Activated CD4-positive, alpha-beta T cell treated with anti-CD3 and anti-CD28 coated beads, Interleukin-2, Interleukin-4, amounts not matched to agents 100 ng/mL and 50 ng/mL, durations not matched to agents 16 hours and 8 hours (primary cell): Measurements from ENCODE around the gene ASAP3.
"Not testable (repeated sequence)": the region's sequence is repeated elsewhere in the genome, so short reads cannot be mapped to it uniquely, and the experiment has no call there.

Experiments used
- DNase-seq: peaks from one replicate; pipeline ENCODE4 v3.0.0-alpha.2; 2020; ENCODE audit warnings: low spot score

Gene ASAP3

DNA sequence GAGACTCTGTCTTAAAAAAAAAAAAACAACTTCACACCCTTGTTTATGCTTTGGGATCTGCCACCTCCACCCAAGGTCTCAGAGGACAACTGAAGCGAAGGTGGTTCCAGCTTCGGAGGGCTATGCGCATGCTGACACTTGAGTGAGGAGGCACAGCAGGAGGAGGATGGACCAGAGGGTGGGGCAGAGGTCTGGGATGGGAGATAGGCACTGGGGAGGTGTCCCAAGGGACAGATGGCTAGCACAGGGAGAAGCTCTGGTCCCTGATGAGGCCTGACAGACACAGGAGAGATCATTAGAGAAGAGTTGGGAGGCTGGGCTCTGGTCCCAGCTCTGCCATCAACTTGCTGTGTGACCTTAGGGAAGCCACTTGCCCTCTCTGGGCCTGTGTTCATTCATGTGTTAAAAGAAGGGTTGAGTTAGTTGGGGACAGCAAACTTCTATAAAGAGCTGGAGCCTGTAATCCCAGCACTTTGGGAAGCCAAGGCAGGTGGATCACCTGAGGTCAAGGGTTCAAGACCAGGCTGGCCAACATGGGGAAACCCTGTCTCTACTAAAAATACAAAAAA lies 30.2 kb upstream of the ASAP3 start:
- no peak for DNase-seq

DNA sequence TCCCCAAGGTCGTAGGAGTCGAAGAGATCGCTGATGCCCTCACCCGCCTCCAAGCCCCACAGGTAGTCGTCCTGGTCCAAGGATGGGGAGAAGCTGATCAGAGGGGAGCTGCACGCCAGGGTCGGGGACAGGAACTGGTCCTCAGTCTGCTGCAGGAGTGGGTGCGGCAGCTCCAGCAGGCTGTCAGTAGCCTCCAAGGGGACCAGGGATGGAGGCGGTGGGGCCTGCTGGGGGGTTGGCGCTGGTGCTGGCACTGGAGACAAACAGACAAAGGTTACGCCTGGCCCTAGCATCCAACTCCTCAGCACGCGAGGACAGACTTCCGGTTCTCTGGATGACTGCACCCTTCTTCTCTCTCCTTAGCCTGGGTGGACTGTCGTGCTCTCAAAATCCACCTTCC lies 25.9 kb upstream of the ASAP3 start:
- DNase-seq: no peak

DNA sequence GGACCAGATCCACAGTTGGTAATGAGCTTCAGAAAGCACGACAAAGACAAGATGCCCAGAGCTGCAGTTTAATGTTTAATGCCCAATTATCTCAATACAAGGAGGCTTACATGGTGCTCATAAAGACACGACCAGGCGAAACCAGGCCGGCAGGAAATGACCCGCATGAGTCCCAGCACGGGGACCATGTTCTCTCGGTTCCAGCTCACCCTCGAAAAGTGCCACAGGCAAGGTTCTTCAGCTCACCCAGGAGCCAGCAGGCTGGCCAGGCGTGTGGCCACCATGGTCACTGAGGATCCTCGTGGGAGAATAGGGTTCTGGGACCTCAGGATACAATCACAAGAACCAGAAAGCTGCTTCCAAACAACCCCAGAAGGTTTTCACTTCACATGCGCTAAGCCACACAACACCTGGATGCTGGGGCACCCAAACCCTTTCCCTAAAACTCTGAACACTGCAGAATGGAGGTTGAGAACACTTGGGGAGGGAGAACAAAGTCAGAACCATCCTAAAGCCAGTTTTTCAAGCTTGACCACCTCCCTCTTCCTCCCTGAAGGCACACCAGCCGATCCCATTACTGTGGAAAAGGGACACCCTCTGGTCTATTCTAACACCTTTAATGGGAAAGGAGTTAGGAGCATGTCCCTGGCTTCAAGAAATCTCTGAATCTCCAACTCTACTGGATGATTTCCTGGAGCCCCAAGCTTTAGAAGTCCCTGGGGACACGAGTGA lies 22.6 kb upstream of the ASAP3 start:
- no peak for DNase-seq

GRCh38 chr1:23505851-23506250 lies 21.9 kb upstream of the ASAP3 start:
- DNase-seq: no peak

- DNase-seq: not testable (repeated sequence)
Observed at GRCh38 chr1:23504156-23504555, 20.2 kb upstream of the ASAP3 start.

- no peak for DNase-seq
Observed at GRCh38 chr1:23502951-23503350, 19.0 kb upstream of the ASAP3 start.

DNA sequence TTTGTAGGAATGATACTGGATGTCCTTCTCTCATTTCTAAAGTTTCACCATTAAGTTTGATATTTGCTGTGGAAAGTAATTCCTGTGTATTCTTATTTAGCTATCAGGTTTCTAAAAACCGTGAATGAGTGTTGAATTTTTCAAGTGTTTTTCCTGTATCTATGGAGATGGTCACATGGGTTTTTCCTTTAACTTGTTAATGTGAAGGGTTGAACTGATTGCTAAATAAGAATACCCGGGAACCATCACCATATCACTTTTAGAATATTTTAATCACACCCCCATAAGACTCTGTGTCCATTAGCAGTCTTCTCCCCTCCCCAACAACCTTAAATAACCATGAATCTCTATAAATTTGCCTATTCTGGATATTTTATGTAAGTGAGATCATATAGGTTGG lies 16.5 kb upstream of the ASAP3 start:
- DNase-seq: no peak

- DNase-seq: no peak
Observed at GRCh38 chr1:23497777-23498439, 13.9 kb upstream of the ASAP3 start.

DNA sequence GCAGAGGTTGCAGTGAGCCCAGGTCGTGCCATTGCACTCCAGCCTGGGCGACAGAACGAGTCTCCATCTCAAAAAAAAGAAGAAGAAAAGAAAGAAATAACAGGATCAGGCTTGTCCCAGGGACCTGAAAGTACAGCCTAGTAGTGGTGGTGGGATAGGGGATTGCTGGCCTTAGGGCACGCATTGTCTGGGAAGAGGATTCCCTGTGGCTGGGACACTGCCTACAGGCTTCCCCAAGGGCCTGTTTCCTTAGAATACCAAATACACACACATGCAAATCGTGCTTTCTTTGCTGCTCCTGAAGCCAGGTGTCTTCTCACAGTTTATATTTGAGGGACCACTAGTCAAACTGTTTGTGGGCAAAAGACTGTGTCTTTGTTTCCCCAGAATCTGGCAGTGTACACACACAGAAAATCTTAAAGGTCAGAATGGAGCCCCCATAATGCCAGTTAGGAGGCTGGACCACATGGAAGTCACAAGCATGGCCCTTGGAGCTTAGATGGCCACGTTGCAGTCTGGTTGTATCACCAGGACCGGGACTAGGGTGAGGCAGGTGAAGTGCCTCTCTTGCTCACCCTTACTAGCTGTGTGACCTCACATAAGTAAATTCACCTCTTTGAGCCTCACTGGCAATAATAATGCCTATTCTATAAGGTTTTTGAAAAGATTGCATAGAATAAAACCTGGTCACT lies 12.7 kb upstream of the ASAP3 start:
- DNase-seq: no peak

DNA sequence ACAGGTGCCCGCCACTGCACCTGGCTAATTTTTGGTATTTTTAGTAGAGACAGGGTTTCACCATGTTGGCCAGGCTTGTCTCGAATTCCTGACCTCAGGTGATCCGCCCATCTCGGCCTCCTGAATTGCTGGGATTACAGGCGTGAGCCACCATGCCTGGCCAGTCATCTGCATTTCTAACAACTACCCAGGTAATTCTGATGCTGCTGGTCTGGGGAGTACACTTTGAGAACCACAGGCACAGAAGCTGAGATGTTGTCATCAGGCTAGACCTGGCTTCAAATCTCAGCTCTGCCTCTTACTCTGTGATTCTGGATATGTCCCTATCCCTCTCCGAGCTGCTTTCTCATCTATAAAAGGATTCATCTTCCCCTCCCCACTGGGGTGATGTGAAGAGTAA lies 10.9 kb upstream of the ASAP3 start:
- not testable (repeated sequence) for DNase-seq

DNA sequence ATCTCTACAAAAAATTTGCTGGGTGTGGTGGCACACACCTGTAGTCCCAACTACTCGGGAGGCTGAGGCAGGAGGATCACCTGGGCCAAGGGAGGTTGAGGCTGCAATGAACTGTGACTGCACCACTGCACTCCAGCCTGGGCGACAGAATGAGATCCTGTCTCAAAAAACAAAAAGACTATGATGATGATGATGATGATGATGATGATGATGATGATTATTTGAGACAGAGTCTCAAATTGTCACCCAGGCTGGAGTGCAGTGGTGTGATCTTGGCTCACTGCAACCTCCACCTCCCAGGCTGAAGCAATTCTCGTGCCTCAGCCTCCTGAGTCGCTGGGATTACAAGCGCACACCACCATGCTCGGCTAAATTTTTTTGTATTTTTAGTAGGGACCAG lies 8.8 kb upstream of the ASAP3 start:
- not testable (repeated sequence) for DNase-seq

DNA sequence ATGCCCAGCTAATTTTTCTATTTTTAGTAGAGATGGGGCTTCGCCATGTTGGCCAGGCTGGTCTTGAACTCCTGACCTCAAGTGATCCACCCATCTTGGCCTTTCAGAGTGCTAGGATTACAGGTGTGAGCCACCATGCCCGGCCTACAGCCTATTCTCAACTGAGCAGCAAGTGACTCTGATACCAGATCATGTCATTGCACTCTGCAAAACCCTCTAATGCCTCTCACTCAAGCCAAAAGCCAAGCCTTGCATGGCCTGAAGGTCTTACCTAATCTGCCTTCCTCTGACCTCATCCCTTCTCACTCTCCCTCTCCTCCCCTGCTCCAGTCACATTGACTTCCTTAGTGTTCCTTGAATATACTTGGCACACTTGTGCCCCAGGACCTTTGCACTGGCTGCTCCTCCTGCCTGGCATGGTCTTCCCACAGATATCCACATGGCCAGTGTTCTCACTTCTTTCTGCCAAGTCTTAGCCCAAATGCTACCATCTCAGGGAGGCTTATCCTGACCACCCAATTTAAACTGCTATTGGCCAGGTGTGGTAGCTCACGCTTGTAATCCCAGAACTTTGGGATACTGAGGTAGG lies 8.2 kb upstream of the ASAP3 start:
- DNase-seq: no peak

DNA sequence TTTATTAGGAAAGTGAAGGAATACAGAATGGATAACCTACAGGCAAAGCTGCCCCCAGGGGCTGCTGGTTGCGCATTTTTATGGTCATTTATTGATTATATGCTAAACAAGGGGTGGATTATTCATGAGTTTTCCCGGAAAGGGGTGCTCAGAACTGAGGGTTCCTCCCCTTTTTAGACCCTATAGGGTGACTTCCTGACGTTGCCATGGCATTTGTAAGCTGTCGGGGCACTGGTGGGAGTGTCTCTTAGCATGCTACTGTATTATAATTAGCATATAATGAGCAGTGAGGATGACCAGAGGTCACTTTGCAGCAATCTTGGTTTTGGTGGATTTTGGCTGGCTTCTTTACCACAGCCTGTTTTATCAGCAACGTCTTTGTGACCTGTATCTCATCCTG lies 5.9 kb upstream of the ASAP3 start:
- DNase-seq: no peak

DNA sequence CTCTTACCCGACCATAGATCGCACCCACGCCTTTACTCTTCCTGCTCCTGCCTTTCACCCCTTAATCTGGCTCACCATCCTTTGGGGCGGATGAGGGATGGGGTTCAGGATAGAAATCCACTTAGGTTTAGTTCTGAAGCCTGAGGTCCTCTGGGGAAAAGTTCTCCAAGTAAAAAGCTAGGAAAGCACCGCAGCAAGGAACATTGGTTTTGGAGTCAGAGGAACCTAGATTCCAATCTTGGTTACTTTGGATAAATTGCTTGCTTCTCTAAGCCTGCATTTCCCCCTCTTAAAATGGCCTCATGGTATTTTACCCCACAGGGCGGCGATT lies 988 bp upstream of the ASAP3 start:
- DNase-seq: no peak

GRCh38 chr1:23484253-23485001 lies 448 bp upstream of the ASAP3 start:
- DNase-seq: peak; percentile 79

DNA sequence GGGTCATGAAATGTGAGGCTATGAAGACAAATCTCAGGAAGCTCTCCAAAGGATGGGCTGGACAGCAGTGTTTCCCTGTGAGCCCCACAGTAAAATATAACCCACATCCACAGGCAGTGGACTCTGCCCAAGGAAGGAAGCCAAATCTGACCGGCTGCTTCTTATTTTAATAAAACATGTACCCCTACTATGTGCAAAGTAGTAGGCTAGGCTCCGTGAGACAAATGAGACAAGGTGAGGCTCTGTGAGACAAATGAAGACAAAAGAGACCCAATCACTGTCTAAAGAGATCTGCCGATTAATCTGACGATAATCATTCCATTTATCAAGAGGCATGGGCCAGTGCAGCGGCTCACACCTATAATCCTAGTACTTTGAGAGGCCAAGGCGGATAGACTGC lies 2.1 kb downstream of the ASAP3 start:
- DNase-seq: no peak

DNA sequence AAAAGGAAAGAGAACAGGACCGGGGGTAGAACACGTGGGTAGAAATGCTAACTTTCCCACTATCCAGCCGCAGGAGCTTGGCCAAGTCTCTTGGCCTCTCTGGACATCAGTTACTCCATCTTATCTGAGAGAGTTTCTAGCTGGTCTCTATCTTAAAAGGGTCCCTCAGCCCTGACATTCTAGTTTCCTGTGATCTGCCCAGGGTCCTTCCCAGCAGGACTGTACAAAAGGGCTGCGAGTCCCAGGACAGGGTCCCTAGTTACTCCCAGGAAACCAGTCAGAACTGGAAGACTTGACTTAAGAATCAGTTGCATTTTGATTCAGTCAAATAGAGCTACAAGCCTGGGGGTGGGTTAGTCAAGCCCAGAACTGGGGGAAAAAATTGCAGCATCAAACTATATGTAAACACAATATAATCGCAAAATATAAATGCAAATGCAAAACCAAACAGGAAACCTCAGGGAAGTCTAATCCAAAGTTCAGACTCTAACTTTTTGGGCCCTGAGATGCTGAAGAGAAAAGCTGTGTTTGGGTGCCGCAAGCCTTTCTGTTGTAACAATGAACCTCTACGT lies 2.9 kb downstream of the ASAP3 start:
- DNase-seq: peak; percentile 21

DNA sequence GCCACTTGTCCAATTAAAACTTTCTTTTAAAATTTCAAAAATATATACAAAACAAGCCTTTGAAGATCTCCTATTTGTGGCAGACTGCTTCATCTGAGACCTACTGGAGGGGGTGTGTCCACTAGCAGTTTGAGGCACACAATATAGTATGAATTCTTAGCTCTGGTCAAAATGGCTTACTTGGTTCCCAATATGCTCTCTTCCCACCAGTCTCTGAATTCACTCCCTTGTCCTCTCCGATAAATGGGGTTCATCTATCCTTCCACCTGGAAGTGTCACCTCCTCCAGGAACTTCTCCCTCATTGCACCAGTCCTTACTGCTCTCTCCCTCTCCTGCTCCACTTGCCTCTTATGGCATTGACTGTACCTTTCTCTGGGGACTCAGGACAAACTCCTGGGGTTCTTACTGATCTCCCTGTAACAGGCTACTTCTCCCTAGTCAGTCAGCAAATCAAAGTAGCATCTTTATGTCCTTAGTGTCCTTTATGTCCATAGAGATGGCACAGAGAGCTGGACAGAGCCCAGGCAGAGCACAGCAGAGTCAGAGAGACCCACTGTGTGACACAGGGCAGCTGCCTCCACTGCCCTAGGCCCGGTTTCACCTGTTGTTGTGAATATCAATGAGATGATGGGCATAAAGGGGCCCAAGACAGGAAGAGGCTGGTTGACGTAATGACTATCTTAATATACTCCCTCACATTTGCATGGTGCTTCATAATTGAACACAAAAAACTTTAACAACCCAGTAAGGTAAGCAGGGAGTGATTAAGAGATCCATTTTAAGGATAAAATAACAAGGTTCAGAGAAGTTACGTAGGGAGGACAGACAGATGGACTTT lies 3.6 kb downstream of the ASAP3 start:
- no peak for DNase-seq

DNA sequence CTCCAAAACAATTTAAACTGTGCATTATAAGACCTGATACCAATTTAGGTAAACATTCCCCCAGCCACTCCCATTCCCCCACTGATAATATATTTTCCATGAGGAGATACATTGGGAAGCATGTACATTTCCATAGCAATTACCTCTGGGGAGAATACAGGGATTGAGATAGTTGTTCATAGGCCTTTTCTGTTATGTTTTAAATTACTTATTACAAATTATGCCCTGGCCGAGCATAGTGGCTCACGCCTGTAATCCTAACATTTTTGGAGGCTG lies 4.4 kb downstream of the ASAP3 start:
- DNase-seq: no peak

DNA sequence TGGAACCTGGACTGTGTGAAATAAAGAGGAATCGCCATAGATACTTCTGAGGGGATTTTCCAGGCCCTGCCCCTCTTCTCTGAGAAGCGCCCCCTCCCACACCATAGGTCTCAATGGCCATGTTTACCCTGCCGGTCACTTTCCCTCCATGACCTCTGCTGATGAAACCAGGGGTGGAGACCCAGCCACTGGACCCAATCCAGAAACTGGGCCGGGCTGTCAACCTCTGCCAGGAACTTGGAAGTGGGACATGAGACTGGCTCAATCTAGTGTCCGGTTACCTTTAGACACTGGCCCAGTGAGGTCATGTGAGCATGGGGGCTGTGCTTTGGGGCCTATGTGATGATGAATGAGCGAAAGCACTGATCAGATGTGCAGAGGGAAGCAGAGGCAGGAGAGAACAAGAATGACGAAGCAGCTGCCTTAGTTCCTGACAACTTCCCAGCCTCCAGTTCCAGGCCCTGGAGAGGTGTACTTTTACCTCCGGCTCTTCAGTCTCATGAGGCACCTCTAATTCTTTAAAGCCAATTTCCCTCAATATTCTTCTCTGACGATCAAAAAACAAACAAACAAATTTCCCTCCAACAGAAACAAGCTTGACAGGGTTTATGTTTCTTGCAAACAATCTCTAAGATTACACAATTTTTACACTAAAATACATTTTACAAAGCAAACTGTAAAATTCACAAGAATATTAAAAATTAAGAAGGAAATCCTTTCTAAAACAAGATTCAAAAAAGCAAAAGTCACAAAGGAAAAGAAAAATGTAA lies 4.9 kb downstream of the ASAP3 start:
- no peak for DNase-seq
